GM23338 (cell line): ENCODE measurements around the gene BCL11B.

Experiments
- EZH2 ChIP-seq: fragments of 200-600 bp; sonication (generic); IDR thresholded peaks from one replicate; pipeline ENCODE4 v1.8.0; 2017; ENCODE audit warnings: antibody characterized with exemption, mild to moderate bottlenecking, low read depth; ENCODE audit not compliant: unreplicated experiment
- POLR2AphosphoS5 ChIP-seq: IDR thresholded peaks from 2 replicates; pipeline ENCODE4 v1.6.1; 2016; ENCODE audit warnings: antibody characterized with exemption, low read depth
- TF ChIP-seq, protein P1 (sequence below), 2 experiments: fragments of 200-600 bp in 1 of 2; sonication (generic) in 1 of 2; conservative IDR thresholded peaks; 2 replicates each; pipeline versions ENCODE4 v1.5.1 to v1.6.1; 2016 to 2017; ENCODE audit warnings: antibody characterized with exemption in 2 of 2, low read depth in 2 of 2, mild to moderate bottlenecking in 2 of 2, moderate library complexity in 1 of 2
- TF ChIP-seq, protein P2 (sequence below): IDR thresholded peaks from one replicate; pipeline ENCODE4 v1.6.1; 2018; ENCODE audit warnings: antibody characterized with exemption; ENCODE audit not compliant: unreplicated experiment

- TF ChIP-seq, protein P1, sequence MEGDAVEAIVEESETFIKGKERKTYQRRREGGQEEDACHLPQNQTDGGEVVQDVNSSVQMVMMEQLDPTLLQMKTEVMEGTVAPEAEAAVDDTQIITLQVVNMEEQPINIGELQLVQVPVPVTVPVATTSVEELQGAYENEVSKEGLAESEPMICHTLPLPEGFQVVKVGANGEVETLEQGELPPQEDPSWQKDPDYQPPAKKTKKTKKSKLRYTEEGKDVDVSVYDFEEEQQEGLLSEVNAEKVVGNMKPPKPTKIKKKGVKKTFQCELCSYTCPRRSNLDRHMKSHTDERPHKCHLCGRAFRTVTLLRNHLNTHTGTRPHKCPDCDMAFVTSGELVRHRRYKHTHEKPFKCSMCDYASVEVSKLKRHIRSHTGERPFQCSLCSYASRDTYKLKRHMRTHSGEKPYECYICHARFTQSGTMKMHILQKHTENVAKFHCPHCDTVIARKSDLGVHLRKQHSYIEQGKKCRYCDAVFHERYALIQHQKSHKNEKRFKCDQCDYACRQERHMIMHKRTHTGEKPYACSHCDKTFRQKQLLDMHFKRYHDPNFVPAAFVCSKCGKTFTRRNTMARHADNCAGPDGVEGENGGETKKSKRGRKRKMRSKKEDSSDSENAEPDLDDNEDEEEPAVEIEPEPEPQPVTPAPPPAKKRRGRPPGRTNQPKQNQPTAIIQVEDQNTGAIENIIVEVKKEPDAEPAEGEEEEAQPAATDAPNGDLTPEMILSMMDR (conservative IDR thresholded peaks at IDR 0.05; ENCODE audit: low read depth in 2 of 2), result no peak
- TF ChIP-seq EZH2 (no peak), POLR2AphosphoS5 (no peak)
- TF ChIP-seq, protein P2, sequence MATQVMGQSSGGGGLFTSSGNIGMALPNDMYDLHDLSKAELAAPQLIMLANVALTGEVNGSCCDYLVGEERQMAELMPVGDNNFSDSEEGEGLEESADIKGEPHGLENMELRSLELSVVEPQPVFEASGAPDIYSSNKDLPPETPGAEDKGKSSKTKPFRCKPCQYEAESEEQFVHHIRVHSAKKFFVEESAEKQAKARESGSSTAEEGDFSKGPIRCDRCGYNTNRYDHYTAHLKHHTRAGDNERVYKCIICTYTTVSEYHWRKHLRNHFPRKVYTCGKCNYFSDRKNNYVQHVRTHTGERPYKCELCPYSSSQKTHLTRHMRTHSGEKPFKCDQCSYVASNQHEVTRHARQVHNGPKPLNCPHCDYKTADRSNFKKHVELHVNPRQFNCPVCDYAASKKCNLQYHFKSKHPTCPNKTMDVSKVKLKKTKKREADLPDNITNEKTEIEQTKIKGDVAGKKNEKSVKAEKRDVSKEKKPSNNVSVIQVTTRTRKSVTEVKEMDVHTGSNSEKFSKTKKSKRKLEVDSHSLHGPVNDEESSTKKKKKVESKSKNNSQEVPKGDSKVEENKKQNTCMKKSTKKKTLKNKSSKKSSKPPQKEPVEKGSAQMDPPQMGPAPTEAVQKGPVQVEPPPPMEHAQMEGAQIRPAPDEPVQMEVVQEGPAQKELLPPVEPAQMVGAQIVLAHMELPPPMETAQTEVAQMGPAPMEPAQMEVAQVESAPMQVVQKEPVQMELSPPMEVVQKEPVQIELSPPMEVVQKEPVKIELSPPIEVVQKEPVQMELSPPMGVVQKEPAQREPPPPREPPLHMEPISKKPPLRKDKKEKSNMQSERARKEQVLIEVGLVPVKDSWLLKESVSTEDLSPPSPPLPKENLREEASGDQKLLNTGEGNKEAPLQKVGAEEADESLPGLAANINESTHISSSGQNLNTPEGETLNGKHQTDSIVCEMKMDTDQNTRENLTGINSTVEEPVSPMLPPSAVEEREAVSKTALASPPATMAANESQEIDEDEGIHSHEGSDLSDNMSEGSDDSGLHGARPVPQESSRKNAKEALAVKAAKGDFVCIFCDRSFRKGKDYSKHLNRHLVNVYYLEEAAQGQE, result no peak
Observed at GRCh38 chr14:99136047-99136400, 136.0 kb downstream of the BCL11B start.
